HG03095 (cell line): ENCODE results near the gene ABCB4.

Experiments used
- ATAC-seq: cut with Tn5 transposase; IDR thresholded peaks from one replicate; pipeline ENCODE4 v1.9.1; 2021; ENCODE audit warnings: moderate library complexity; ENCODE audit not compliant: unreplicated experiment

The ABCB4 gene

DNA sequence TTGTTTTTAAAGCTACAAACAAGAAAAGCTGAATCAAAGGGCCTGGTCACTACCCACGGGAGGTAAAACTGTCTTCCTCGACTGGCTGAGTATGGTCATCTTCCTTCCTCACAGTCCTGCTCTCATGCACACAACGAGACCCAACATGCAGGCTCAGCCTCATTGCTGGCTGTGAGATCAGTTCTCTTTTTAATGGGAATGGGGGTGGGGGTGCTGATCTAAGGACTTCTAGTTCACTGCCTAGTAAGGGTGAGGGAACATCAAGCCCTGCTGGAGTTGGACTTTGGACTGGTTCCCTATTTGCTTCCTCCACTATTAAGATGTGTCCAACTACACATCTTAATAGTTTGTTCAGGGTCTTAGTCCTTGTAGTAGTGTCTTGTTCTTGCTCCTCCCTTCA, 48.2 kb downstream of the ABCB4 start:
- ATAC-seq = no peak

DNA sequence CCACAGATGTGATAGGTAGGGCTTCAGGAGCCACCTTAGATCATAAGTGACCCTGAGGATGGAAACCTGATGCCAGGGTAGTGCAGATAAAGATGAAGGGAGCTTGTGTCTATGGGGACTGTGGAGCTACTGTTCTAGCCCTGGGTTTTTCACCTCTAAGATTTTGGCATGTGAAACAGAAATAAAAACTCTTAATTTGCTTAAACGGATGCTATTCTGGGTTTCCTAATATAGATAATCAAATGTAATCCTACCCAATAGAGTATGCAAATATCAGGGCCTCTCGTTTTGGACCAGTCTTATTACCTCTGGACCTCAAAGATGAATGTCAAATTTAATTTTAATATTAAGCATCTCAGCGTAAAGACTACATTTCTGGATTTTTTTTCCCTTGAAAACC, 49.3 kb downstream of the ABCB4 start:
- ATAC-seq = peak; percentile 60

DNA sequence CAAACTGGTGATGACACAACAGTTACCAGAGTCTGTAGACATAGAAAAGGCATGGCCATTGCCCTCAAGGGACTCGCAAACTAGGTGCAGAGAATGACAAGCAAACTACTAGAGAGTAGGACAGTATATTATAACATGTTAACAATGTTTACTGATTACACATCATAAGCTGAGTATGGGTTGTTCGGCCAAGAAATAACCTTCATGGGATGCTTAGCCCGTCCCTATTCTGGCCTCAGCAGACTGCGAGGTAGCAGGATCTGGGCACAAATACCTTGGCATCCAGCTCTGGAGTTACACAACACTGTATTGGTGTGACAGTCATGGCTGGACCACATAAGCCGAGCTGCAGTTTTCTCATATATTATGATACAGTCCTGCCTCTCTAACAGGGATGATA, 51.4 kb downstream of the ABCB4 start:
- ATAC-seq = no peak

DNA sequence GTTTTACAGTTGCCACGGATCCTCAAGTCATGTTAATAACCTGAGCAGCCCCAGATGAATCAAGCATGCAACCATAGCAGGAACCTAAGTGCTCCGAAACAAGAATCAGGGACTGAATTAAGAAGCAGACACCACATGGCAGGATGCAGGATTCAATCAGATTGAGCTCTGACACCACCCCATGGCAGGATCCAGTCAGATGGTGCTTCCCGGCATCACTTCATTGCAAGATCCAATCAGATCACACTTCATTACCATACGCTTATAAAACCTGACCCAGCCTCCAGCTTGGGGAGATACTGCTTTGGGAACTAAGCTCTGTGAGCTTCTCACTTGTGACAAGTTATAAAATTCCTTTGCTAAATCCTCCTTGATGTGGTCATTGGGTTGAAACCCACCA, 55.3 kb downstream of the ABCB4 start:
- ATAC-seq = no peak

DNA sequence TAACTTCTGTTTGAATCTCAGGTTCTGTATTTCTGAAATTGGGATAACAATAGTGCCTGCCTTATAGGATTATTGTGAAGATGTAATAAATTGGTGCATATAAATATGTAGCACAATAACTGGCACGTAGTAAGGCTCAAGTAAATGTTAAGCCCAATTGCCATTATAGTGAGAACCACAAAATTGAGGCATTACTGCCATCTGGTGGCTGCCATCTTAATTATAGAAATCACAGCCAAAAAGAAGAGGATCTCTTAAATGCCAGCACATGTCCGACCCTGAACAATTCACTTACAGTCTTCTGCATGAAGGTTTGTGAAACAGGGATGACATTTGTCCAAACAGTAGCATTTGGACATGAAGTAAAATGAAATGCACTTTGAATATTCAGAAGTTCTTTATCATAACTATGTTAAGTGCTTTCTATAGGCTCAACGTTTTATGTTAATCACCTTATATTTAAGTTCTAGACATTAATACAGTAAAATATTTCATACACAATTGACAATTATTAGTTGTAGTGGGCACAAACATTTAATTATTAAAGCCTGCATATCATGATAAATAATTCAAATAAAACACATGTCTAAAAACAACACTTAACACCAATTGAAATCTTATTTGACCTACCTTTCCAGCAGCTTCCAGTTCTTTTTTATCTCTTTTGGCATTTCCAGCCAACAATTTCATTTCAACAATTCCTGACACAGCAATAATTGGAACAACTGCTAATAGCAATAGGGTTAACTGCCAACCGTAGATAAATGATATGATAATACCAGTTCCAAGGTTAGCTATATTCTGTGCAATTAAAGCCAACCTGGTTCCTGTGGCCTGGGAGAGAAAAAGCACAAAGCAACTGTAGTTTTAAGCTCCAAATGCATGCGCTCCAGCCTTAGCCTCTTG, 58.5 kb downstream of the ABCB4 start:
- peak; percentile 78 for ATAC-seq

- no peak for ATAC-seq
These were observed 60.7 kb downstream of the ABCB4 start for GRCh38 chr7:87414794-87415188.

DNA sequence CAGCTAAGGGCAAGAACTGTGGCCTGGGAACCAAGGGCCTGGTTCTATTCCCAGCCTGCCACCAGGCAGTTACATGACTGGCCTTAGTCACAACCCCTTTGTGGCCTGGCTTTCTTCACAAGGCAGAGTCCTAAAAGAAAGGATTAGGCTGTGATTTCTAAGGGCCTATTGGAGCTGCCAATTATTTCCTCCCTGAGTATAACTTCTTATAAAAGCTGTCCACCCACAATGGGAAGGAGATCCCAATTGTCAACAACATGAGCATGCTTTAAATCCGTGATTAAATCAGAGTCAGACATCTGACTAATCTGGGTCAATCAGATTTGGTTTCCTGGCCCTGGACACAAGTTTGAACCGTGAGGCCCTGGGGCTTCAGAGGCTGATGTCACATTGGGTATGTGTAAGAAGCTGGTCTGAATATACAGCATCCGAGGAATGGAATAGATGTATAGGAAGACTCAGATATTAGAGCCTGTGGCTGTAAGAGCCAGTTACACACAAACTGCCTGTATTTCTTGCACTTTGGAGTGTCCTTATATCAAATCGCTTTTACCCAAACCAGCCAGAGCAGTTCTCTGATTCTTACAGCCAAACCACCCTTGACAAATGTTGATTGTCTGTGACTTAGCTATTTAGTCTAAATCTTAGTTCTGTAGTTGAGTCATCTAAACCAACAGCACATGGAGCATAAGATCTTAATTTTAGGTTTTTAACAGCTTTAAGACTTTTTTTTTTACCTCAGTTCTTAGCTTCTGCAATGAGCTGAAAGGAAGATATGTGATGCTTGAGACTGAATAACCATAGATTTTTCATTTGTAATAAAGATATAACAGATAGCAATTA, 61.3 kb downstream of the ABCB4 start:
- ATAC-seq = no peak

- no peak for ATAC-seq
These were observed 62.5 kb downstream of the ABCB4 start for GRCh38 chr7:87413029-87413428.

- no peak for ATAC-seq
These were observed 64.3 kb downstream of the ABCB4 start for GRCh38 chr7:87411186-87411585.

GRCh38 chr7:87404674-87405073, 70.8 kb downstream of the ABCB4 start:
- no peak for ATAC-seq

DNA sequence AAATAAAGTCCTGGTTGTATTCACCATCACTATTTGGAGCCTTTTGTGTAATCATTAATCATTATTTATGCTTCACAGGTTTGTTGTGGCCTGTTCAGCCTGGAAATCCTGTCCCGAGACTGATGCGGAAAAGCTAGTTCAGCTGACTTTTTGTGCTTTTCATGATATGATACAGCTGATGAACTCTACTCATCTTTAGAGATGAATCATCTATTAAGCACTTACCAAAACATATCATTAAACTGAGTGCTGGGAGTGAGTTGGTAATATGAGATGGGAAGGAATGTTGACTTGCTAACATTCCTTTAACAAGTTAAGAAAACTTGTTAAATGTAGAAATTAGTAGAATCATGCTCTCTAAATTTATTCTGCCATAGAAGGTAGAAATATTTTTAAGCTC, 77.0 kb downstream of the ABCB4 start:
- ATAC-seq = no peak

DNA sequence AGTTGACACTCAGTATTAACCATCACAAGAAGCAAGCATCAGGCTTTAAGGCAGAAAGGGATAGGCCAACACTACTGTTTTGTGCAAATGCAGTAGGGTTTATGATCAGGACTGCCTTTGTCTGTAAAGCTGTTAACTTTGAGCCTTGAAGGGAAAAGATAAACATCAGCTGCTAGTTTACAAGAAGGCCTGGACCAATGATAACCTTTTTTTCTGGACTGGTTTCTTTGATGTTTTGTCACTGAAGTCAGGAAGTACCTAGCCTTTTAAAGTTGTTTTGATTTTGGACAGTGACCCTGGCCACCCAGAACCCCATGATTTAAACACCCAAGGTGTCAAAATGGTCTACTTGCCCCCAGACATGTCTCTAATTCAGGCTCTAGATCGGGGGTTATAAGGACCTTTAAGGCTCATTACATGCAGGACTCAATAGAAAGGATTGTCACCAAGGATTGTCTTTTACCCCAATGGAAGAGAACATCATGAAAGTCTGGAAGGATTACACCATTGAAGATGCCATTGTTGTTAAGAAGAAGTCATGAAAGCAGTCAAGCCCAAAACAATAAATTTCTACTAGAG, 79.9 kb downstream of the ABCB4 start:
- no peak for ATAC-seq

DNA sequence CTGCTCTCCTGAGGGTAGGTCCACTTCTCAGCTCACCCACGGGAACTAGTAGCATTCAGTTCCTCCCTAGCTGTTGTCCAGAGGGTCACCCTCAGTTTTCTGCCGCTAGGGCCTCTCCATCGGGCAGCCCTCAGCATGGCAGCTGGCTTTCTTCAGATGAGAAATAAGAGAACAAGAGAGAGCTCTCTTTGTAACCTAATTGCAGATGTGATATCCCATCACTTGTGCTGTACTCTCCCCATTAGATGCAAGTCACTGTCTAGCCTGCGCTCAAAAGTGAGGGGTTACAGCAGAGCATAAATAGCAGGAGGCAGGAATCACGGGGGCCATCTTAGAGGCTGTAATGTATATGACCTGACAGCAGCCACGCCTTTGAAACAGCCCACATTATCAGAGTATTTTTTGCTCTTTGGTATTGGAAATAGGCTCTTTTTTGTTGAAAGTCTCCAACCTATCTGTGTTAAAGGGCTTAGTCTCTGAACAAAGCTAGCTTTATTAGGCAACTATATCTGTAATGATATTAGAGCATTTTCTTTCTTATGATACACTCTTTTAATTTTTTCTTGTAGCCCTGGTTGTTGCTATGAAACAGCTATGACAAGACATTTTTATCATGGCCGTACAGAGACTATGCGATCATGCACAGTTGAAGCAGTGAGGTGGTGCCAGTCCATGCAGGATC, 84.3 kb downstream of the ABCB4 start:
- no peak for ATAC-seq

DNA sequence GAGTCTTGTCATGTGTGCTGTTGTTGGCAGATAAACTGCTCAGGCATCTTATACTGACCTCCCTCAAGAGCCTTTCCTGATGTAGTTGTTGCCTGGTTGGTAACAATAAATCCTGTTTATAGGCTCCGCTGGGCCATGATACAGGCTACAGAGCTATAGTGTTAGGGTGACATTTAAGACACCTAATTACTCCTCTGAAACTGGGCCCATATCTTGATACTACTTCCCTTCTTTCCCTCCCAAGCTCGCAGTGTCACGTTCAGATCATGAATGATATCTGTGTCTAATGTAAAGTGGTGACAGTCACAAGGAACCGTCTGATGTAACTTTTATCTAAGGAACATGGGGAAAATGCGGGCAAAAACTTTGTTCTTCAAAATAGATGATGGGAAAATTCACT, 94.6 kb downstream of the ABCB4 start:
- no peak for ATAC-seq

DNA sequence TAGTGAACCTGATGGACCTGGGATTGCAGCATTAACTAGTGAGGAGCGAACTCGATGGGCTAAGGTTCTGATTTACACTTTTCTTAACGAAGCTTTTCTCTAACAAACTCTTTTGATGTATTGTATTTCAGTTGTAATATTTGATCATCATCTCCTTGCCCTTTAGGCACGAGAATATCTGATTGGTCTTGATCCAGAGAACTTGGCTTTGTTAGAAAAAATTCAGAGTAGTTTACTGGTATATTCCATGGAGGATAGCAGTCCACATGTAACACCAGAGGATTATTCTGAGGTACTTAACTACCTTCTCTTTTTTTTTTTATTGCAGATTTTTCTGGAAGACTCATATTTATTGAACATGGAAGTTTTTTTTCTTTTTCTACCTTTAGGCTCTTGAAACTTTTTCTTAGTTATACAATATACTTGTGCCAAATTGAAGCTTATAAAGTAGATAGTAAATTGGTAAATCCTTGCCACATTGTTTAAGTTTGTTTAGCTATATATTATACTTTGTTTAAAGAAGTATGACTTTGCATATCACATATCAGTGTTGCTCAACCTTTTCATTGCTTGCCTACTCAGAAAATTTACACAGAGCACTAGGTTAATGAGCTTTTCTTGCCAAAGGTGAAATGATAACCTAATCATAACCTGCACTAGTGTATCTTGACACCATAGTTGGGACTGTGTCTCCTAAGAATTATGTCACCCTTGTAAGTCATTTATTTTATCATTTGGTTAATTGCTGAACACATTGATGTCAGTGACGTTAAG, 99.6 kb downstream of the ABCB4 start:
- ATAC-seq = no peak

DNA sequence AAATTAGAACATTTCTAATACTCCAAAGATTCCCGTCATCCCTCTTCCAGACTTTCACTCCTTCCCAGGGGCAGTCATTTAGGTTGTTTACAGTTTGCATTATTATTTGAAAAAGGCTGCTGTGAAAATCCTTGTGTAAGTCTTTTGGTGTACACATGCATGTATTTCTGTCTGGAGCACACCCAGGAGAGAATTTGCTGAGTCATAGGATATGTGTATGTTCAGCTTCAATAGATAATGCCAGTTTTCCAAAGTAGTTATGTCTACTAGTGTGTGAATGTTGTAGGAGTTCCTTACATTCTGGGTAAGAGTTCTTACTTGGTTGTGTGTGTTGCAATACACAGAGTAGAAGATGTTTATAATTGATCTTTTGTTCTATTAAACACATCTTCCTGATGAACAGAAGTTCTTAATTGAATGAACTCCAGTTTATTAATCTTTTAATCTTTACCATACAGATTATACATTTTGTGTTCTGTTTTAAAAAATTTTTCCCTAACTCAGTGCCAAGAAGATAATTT, 104.8 kb downstream of the ABCB4 start:
- ATAC-seq = no peak

- no peak for ATAC-seq
These were observed 106.3 kb downstream of the ABCB4 start for GRCh38 chr7:87369216-87369615.

GRCh38 chr7:87364246-87364645, 111.2 kb downstream of the ABCB4 start:
- ATAC-seq = no peak

GRCh38 chr7:87363342-87363741, 112.1 kb downstream of the ABCB4 start:
- ATAC-seq = no peak

DNA sequence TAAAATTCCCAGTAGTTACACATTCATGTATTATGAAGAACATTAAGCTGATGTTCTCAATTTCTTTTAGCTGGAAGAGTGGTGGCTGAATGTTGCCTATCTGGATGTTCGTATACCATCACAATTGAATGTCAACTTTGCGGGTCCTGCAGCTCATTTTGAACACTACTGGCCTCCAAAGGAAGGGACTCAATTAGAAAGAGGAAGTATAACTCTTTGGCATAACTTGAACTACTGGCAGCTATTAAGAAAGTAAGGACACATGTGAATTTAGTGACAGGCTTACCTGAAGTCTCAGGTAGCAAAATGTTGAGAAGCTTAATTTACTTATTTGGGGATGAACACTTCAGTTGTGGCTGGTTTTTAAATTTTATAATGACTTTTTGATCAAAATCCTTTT, 114.2 kb downstream of the ABCB4 start:
- ATAC-seq = no peak
